ENCODE results near the gene FAM170B. TPM values are rescaled to one million over a fixed set of nuclear protein-coding genes. Genes with fewer than 3 reads are reported as not detected.

FAM170B gene
- total and polyA plus RNA-seq, 10 donors: 0.05 to 0.06 TPM; not detected in 8

GRCh38 chr10:49164559-49165188, 30.9 kb upstream of the FAM170B start:
- intact Hi-C loops (cut with DNase I; ENCODE audit: low total_unique reads): loop anchor here (5.0 kb wide), 1 partner anchor 182 kb away; no protein-coding TSS in a partner anchor

DNA sequence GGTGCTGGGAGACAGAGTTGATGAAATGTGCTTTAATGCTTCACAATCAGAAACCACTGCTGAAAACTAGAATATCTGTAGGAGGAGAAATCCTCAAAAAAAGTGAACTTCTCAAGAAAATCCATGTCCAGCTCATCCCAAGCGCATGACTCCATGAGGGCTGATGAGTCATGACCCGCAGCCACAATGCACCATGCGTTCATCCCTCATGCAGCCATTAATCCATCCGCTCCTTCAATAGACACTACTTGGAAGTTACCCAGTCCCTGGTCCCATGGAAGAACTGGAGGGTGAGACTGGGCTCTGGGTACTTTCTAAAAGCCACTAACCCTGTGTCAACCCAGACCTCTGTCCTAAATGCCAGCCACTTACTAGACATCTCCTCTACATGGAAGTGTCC, 29.9 kb upstream of the FAM170B start:
- H3K27ac ChIP-seq: no peak overlapping the region
- no peaks in the 10 kb centered on the region for H3K27me3 ChIP-seq (replicated peaks in 1 of 7)
- TF ChIP-seq POLR2A (IDR thresholded peaks at IDR 0.05): no peak
- no peak for TF ChIP-seq CTCF (IDR thresholded peaks at IDR 0.05 in 8 of 11, conservative IDR thresholded peaks at IDR 0.05 in 3 of 11)
- no peak for TF ChIP-seq POLR2AphosphoS5 (IDR thresholded peaks at IDR 0.05)
- H3K4me3 ChIP-seq: no peak overlapping the region
- intact Hi-C loops (cut with DNase I; ENCODE audit: low total_unique reads): loop anchor here (5.0 kb wide), 1 partner anchor 181 kb away; no protein-coding TSS in a partner anchor
- peaks cover 0 to 9% (median 0%) of the 10 kb centered on the region in 6 donors for H3K4me1 ChIP-seq
- peaks cover 0 to 72% (median 2%) of the 10 kb centered on the region in 6 donors for H3K36me3 ChIP-seq
- WGBS, 5 donors: 94 to 99% (median 97%) methylated on average over 4 of the region's 4 CpGs
- H3K9me3 ChIP-seq: no peaks in the 10 kb centered on the region
- DNase-seq: no peak

More at GRCh38 chr10:49164559-49165188, 30.9 kb upstream of the FAM170B start:
- H3K36me3 ChIP-seq: peaks cover 0 to 69% (median 2%) of the 10 kb centered on the region in 6 donors
- peak; percentile 80 for DNase-seq
- H3K4me3 ChIP-seq: no peak overlapping the region
- no peak overlapping the region for H3K27ac ChIP-seq
- WGBS, 5 donors: 43 to 55% (median 48%) methylated on average over 9 of the region's 9 CpGs
- peaks cover 0 to 14% (median 2%) of the 10 kb centered on the region in 6 donors for H3K4me1 ChIP-seq
- no peak for TF ChIP-seq POLR2A (IDR thresholded peaks at IDR 0.05)
- no peak for TF ChIP-seq POLR2AphosphoS5 (IDR thresholded peaks at IDR 0.05)
- peak; percentile 16 to 76 (median 67) for TF ChIP-seq CTCF (IDR thresholded peaks at IDR 0.05 in 8 of 11, conservative IDR thresholded peaks at IDR 0.05 in 3 of 11)
- no peaks in the 10 kb centered on the region for H3K9me3 ChIP-seq
- no peaks in the 10 kb centered on the region for H3K27me3 ChIP-seq (replicated peaks in 1 of 7)

GRCh38 chr10:49162761-49163310, 29.0 kb upstream of the FAM170B start:
- Histone ChIP-seq H3K4me3 (no peak overlapping the region), H3K4me1 (peaks cover 0 to 8% (median 0%) of the 10 kb centered on the region in 6 donors), H3K27me3 (replicated peaks in 1 of 7) (no peaks in the 10 kb centered on the region), H3K36me3 (peaks cover 0 to 66% (median 2%) of the 10 kb centered on the region in 6 donors), H3K27ac (no peak overlapping the region), H3K9me3 (no peaks in the 10 kb centered on the region)
- intact Hi-C loops (cut with DNase I; ENCODE audit: low total_unique reads): loop anchor here (5.0 kb wide), 1 partner anchor 181 kb away; no protein-coding TSS in a partner anchor
- 84 to 98% (median 88%) methylated on average over 4 to 8 of the region's 8 CpGs for WGBS, 5 donors
- TF ChIP-seq POLR2AphosphoS5 (IDR thresholded peaks at IDR 0.05) (no peak), CTCF (IDR thresholded peaks at IDR 0.05 in 8 of 11, conservative IDR thresholded peaks at IDR 0.05 in 3 of 11) (no peak), POLR2A (IDR thresholded peaks at IDR 0.05) (no peak)
- no peak for DNase-seq

DNA sequence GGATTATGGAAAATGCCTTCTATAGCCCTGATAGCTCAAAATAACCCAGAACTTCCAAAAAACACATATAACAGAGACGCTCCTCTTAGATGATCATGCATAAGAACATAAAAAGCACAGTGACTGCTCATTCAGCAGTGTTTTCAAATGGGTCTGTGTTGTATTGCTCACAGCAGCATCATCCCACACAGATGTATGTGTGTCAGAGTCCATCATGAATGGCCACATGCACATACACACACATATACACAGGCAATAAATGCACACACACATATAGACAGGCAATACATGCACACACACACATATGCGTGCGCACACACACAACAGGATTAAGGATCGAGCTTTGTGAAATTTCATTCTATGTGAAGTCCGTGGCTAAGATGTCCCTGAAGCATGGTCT, 28.2 kb upstream of the FAM170B start:
- Histone ChIP-seq H3K9me3 (no peaks in the 10 kb centered on the region), H3K27me3 (replicated peaks in 1 of 7) (no peaks in the 10 kb centered on the region), H3K36me3 (peaks cover 0 to 60% (median 2%) of the 10 kb centered on the region in 6 donors), H3K4me3 (no peak overlapping the region), H3K27ac (no peak overlapping the region), H3K4me1 (peaks cover 0 to 8% (median 0%) of the 10 kb centered on the region in 6 donors)
- intact Hi-C loops (cut with DNase I; ENCODE audit: low total_unique reads): loop anchor here (5.0 kb wide), 1 partner anchor 180 kb away; no protein-coding TSS in a partner anchor
- no peak for DNase-seq
- 70 to 89% (median 85%) methylated on average over 5 of the region's 5 CpGs for WGBS, 5 donors
- TF ChIP-seq POLR2A (IDR thresholded peaks at IDR 0.05): no peak
- no peak for TF ChIP-seq POLR2AphosphoS5 (IDR thresholded peaks at IDR 0.05)
- TF ChIP-seq CTCF (IDR thresholded peaks at IDR 0.05 in 8 of 11, conservative IDR thresholded peaks at IDR 0.05 in 3 of 11): no peak
